Endodermal cell (in vitro differentiated cells): ENCODE data around the gene SFRP5. TPM values are rescaled to one million over a fixed set of nuclear protein-coding genes. Genes with fewer than 3 reads are reported as not detected.

Experiments used
- DNase-seq: peaks from one replicate; pipeline ENCODE4 v3.0.0-alpha.2; 2017
- H3K27ac ChIP-seq: 2 replicates; pipeline ENCODE4 v1.5.1; 2013; ENCODE audit warnings: mild to moderate bottlenecking, low read depth, low read length, moderate library complexity
- H3K27me3 ChIP-seq: 2 replicates; pipeline ENCODE4 v1.6.1; 2013; ENCODE audit warnings: mild to moderate bottlenecking, low read length, moderate library complexity; ENCODE audit not compliant: insufficient read depth, control insufficient read depth, poor library complexity, severe bottlenecking
- H3K36me3 ChIP-seq: 2 replicates; pipeline ENCODE4 v1.7.0; 2013; ENCODE audit warnings: mild to moderate bottlenecking, low read length, moderate library complexity; ENCODE audit not compliant: control insufficient read depth, insufficient read depth
- H3K4me1 ChIP-seq: one replicate; pipeline ENCODE4 v1.7.0; 2013; ENCODE audit warnings: low read length; ENCODE audit not compliant: control insufficient read depth, insufficient read depth
- H3K4me3 ChIP-seq: 2 replicates; pipeline ENCODE4 v1.5.1; 2013; ENCODE audit warnings: mild to moderate bottlenecking, low read length, moderate library complexity
- H3K9ac ChIP-seq: 2 replicates; pipeline ENCODE4 v1.6.1; 2013; ENCODE audit warnings: mild to moderate bottlenecking, low read length, moderate library complexity; ENCODE audit not compliant: poor library complexity, severe bottlenecking; ENCODE audit errors: extremely low read depth
- H3K9me3 ChIP-seq: 2 replicates; pipeline ENCODE4 v1.6.1; 2013; ENCODE audit warnings: mild to moderate bottlenecking, low read length, moderate library complexity; ENCODE audit not compliant: control insufficient read depth
- H3K27ac Mint-ChIP-seq: 2 replicates; pipeline ENCODE4 v1.8.0; 2020; ENCODE audit warnings: mixed read lengths
- H3K27me3 Mint-ChIP-seq: 2 replicates; pipeline ENCODE4 v1.8.0; 2021; ENCODE audit warnings: mild to moderate bottlenecking, mixed read lengths; ENCODE audit not compliant: insufficient read depth
- H3K36me3 Mint-ChIP-seq: 2 replicates; pipeline ENCODE4 v1.8.0; 2020; ENCODE audit warnings: low read depth, mixed read lengths
- H3K4me1 Mint-ChIP-seq: 2 replicates; pipeline ENCODE4 v1.8.0; 2020; ENCODE audit warnings: mixed read lengths
- H3K4me3 Mint-ChIP-seq: 2 replicates; pipeline ENCODE4 v1.8.0; 2020; ENCODE audit warnings: mild to moderate bottlenecking, moderate library complexity, mixed read lengths
- H3K9me3 Mint-ChIP-seq: 2 replicates; pipeline ENCODE4 v1.8.0; 2020; ENCODE audit warnings: mild to moderate bottlenecking, mixed read lengths
- CTCF ChIP-seq: fragments of 200-600 bp; sonication (generic); conservative IDR thresholded peaks from 2 replicates; pipeline ENCODE4 v1.5.0; 2021; ENCODE audit warnings: antibody characterized with exemption, mild to moderate bottlenecking
- WGBS, 2 experiments: methylation state at CpG; one replicate each; pipeline versions ENCODE4 v1.1.5 to v1.1.7; 2013; ENCODE audit warnings: missing lambda C conversion rate in 2 of 2, mixed read lengths in 1 of 2; ENCODE audit not compliant: insufficient coverage in 1 of 2, insufficient read length in 1 of 2; 5-methylcytosine and 5-hydroxymethylcytosine counted together
- total RNA-seq, 2 donors: library from RNA; stranded (reverse); fragmentation: NEBNext Ultra II Directional in 1 of 2; extraction: Animal tissue kit (Norgen Biotek cat#: 25700) in 1 of 2; gene quantifications; 2 replicates in 1 of 2; 3 replicates in 1 of 2; pipeline ENCODE4 v1.2.1, GENCODE V29; 2021

SFRP5 gene
- total RNA-seq, 2 donors from 2014 or later = 1.8 to 2.3 TPM

DNA sequence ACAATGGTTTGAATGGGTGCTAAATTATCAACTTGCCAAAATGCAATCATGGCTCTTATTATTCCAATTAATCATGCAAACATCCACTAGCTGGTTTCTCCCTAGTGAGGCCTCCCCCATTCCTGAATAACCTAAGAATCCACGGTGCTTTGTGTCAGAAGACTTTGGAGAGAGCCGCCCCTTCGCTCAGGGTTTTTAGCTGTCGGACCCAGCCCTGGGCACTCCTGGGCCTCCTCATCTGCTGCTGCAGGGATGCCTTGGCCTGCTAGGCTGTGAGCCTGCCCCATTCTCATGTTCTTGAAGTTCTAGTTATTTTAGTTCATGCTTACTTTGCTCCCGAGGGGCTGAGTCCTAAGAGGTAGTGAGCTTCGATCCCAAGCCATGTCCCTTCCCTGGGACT is 34.1 kb upstream of the SFRP5 start:
- DNase-seq = no peak
- H3K9me3 ChIP-seq = no peaks in the 10 kb centered on the region
- Mint-ChIP-seq H3K27me3 (peaks cover under 1% of the 10 kb centered on the region), H3K9me3 (no peaks in the 10 kb centered on the region), H3K4me1 (peaks cover 14% of the 10 kb centered on the region), H3K4me3 (no peak overlapping the region), H3K36me3 (no peaks in the 10 kb centered on the region), H3K27ac (no peak overlapping the region)
- peaks cover 2% of the 10 kb centered on the region for H3K4me1 ChIP-seq
- no peak for TF ChIP-seq CTCF
- no peak overlapping the region for H3K9ac ChIP-seq
- no peaks in the 10 kb centered on the region for H3K27me3 ChIP-seq
- H3K36me3 ChIP-seq = no peaks in the 10 kb centered on the region
- 79 to 84% methylated on average over 6 of the region's 6 CpGs for WGBS, 2 experiments
- H3K4me3 ChIP-seq = no peak overlapping the region
- H3K27ac ChIP-seq = no peak overlapping the region

GRCh38 chr10:97805096-97805884 is 33.5 kb upstream of the SFRP5 start:
- no peak overlapping the region for H3K27ac ChIP-seq
- H3K9ac ChIP-seq = no peak overlapping the region
- H3K27me3 Mint-ChIP-seq = peaks cover 4% of the 10 kb centered on the region
- no peak for TF ChIP-seq CTCF
- DNase-seq = no peak
- H3K9me3 Mint-ChIP-seq = no peaks in the 10 kb centered on the region
- peaks cover 14% of the 10 kb centered on the region for H3K4me1 Mint-ChIP-seq
- no peak overlapping the region for H3K4me3 ChIP-seq
- H3K27me3 ChIP-seq = no peaks in the 10 kb centered on the region
- H3K4me1 ChIP-seq = peaks cover 2% of the 10 kb centered on the region
- no peaks in the 10 kb centered on the region for H3K36me3 Mint-ChIP-seq
- H3K4me3 Mint-ChIP-seq = no peak overlapping the region
- no peaks in the 10 kb centered on the region for H3K9me3 ChIP-seq
- no peaks in the 10 kb centered on the region for H3K36me3 ChIP-seq
- 77 to 80% methylated on average over 10 to 11 of the region's 12 CpGs for WGBS, 2 experiments
- H3K27ac Mint-ChIP-seq = no peak overlapping the region

- no peak overlapping the region for H3K9ac ChIP-seq
- 84 to 100% methylated on average over 3 to 5 of the region's 5 CpGs for WGBS, 2 experiments
Observed at GRCh38 chr10:97801422-97801821, 29.6 kb upstream of the SFRP5 start.

More at GRCh38 chr10:97801422-97801821, 29.6 kb upstream of the SFRP5 start:
- TF ChIP-seq CTCF = no peak
- Histone ChIP-seq H3K9me3 (peaks cover 18% of the 10 kb centered on the region), H3K27ac (no peak overlapping the region), H3K36me3 (no peaks in the 10 kb centered on the region), H3K4me3 (no peak overlapping the region), H3K4me1 (no peaks in the 10 kb centered on the region), H3K27me3 (no peaks in the 10 kb centered on the region)
- H3K4me3 Mint-ChIP-seq = no peak overlapping the region
- H3K9me3 Mint-ChIP-seq = peaks cover 18% of the 10 kb centered on the region
- H3K27me3 Mint-ChIP-seq = peaks cover 17% of the 10 kb centered on the region
- no peak for DNase-seq
- peaks cover 14% of the 10 kb centered on the region for H3K4me1 Mint-ChIP-seq
- no peaks in the 10 kb centered on the region for H3K36me3 Mint-ChIP-seq
- H3K27ac Mint-ChIP-seq = no peak overlapping the region
